GM23338 (cell line): ENCODE data around the gene SRPRA. TPM values are rescaled to one million over a fixed set of nuclear protein-coding genes. Genes with fewer than 3 reads are reported as not detected.

ENCODE experiments used
- ATAC-seq: fragments of 200-7000 bp; cut with Tn5 transposase; 3 replicates; pipeline ENCODE4 v1.9.1; 2020
- DNase-seq: peaks from one replicate; pipeline ENCODE4 v3.0.0-alpha.2; 2015; ENCODE audit warnings: low spot score
- H2AFZ ChIP-seq: fragments of 200-600 bp; sonication (generic); 2 replicates; pipeline ENCODE4 v1.8.0; 2016; ENCODE audit warnings: antibody characterized with exemption, mild to moderate bottlenecking, moderate library complexity
- H3F3A ChIP-seq: fragments of 200-600 bp; sonication (generic); replicated peaks from 2 replicates; pipeline ENCODE4 v1.8.0; 2017; ENCODE audit warnings: antibody characterized with exemption, mixed run types, low read depth
- H3K27ac ChIP-seq: fragments of 200-600 bp; sonication (generic); 2 replicates; pipeline ENCODE4 v1.6.1; 2016; ENCODE audit warnings: low read depth
- H3K27me3 ChIP-seq: fragments of 200-600 bp; sonication (generic); 2 replicates; pipeline ENCODE4 v1.8.0; 2016; ENCODE audit warnings: mild to moderate bottlenecking, mixed run types, moderate library complexity; ENCODE audit not compliant: insufficient read depth
- H3K36me3 ChIP-seq: fragments of 200-600 bp; sonication (generic); 2 replicates; pipeline ENCODE4 v1.8.0; 2016; ENCODE audit warnings: mild to moderate bottlenecking; ENCODE audit not compliant: insufficient read depth
- H3K4me1 ChIP-seq: fragments of 200-600 bp; sonication (generic); 2 replicates; pipeline ENCODE4 v1.8.0; 2016; ENCODE audit warnings: mild to moderate bottlenecking, moderate library complexity; ENCODE audit not compliant: insufficient read depth
- H3K4me2 ChIP-seq: fragments of 200-600 bp; sonication (generic); 2 replicates; pipeline ENCODE4 v1.7.1; 2017; ENCODE audit warnings: mixed run types
- H3K4me3 ChIP-seq: fragments of 200-600 bp; sonication (generic); 2 replicates; pipeline ENCODE4 v1.6.1; 2016; ENCODE audit warnings: mixed run types
- H3K79me2 ChIP-seq: fragments of 200-600 bp; sonication (generic); replicated peaks from 2 replicates; pipeline ENCODE4 v1.8.0; 2017; ENCODE audit warnings: mild to moderate bottlenecking; ENCODE audit not compliant: insufficient read depth
- H3K9me2 ChIP-seq: fragments of 200-600 bp; sonication (generic); 2 replicates; pipeline ENCODE4 v1.8.0; 2017; ENCODE audit not compliant: insufficient read depth
- H4K20me1 ChIP-seq: fragments of 200-600 bp; sonication (generic); replicated peaks from 2 replicates; pipeline ENCODE4 v1.8.0; 2017; ENCODE audit warnings: mild to moderate bottlenecking; ENCODE audit not compliant: insufficient read depth
- H3K27ac Mint-ChIP-seq: 2 replicates; pipeline ENCODE4 v1.8.0; 2020; ENCODE audit warnings: inconsistent platforms, mild to moderate bottlenecking, moderate library complexity, mixed read lengths
- H3K27me3 Mint-ChIP-seq: 3 replicates; pipeline ENCODE4 v1.8.0; 2022; ENCODE audit warnings: low read depth, mild to moderate bottlenecking, moderate library complexity, mixed read lengths, inconsistent platforms; ENCODE audit not compliant: insufficient read depth, poor library complexity
- H3K36me3 Mint-ChIP-seq: 3 replicates; pipeline ENCODE4 v1.8.0; 2021; ENCODE audit warnings: low read depth, mild to moderate bottlenecking, inconsistent platforms, moderate library complexity, mixed read lengths
- H3K4me1 Mint-ChIP-seq: 3 replicates; pipeline ENCODE4 v1.8.0; 2020; ENCODE audit warnings: mild to moderate bottlenecking, inconsistent platforms, mixed read lengths
- H3K4me3 Mint-ChIP-seq: 3 replicates; pipeline ENCODE4 v1.8.0; 2021; ENCODE audit warnings: moderate library complexity, mild to moderate bottlenecking, inconsistent platforms, mixed read lengths
- H3K9me3 Mint-ChIP-seq: 3 replicates; pipeline ENCODE4 v1.8.0; 2020; ENCODE audit warnings: moderate library complexity, mild to moderate bottlenecking, inconsistent platforms, mixed read lengths
- CREB1 ChIP-seq: fragments of 250-450 bp; sonication (Bioruptor Pico); IDR thresholded peaks from 2 replicates; pipeline ENCODE4 v1.5.0; 2020; ENCODE audit warnings: low read depth, mild to moderate bottlenecking, moderate library complexity
- EZH2 ChIP-seq: fragments of 200-600 bp; sonication (generic); IDR thresholded peaks from one replicate; pipeline ENCODE4 v1.8.0; 2017; ENCODE audit warnings: antibody characterized with exemption, mild to moderate bottlenecking, low read depth; ENCODE audit not compliant: unreplicated experiment
- EZH2phosphoT487 ChIP-seq: fragments of 200-600 bp; sonication (generic); IDR thresholded peaks from one replicate; pipeline ENCODE4 v1.8.1; 2018; ENCODE audit warnings: antibody characterized with exemption; ENCODE audit not compliant: unreplicated experiment
- JUNB ChIP-seq: IDR thresholded peaks from one replicate; pipeline ENCODE4 v1.6.1; 2016; ENCODE audit warnings: antibody characterized with exemption; ENCODE audit not compliant: unreplicated experiment
- POLR2AphosphoS5 ChIP-seq: IDR thresholded peaks from 2 replicates; pipeline ENCODE4 v1.6.1; 2016; ENCODE audit warnings: antibody characterized with exemption, low read depth
- STAT1 ChIP-seq: IDR thresholded peaks from one replicate; pipeline ENCODE4 v1.6.1; 2016; ENCODE audit warnings: antibody characterized with exemption; ENCODE audit not compliant: unreplicated experiment
- ZNF114 ChIP-seq: fragments of 250-450 bp; sonication (Bioruptor Pico); IDR thresholded peaks from 2 replicates; pipeline ENCODE4 v1.5.0; 2020; ENCODE audit warnings: mild to moderate bottlenecking, moderate library complexity
- ZNF331 ChIP-seq: fragments of 250-450 bp; sonication (Bioruptor Pico); IDR thresholded peaks from 2 replicates; pipeline ENCODE4 v1.5.0; 2020; ENCODE audit warnings: low read depth, mild to moderate bottlenecking, moderate library complexity
- polyA plus RNA-seq: library from polyadenylated mRNA; unstranded; fragments of >200 nt; fragmentation: Nextera tagmentation; extraction: Ambion mirVana; gene quantifications from 2 replicates; pipeline ENCODE4 v1.2.1, GENCODE V29; 2016
- total RNA-seq: library from RNA; depleted of rRNA; stranded (reverse); fragments of >200 nt; shearing (Covaris generic); gene quantifications from 2 replicates; pipeline ENCODE4 v1.2.3, GENCODE V29; 2014
- TF ChIP-seq, protein P1 (sequence below), 2 experiments: fragments of 200-600 bp in 1 of 2; sonication (generic) in 1 of 2; conservative IDR thresholded peaks; 2 replicates each; pipeline versions ENCODE4 v1.5.1 to v1.6.1; 2016 to 2017; ENCODE audit warnings: antibody characterized with exemption in 2 of 2, low read depth in 2 of 2, mild to moderate bottlenecking in 2 of 2, moderate library complexity in 1 of 2
- TF ChIP-seq, protein P2 (sequence below): IDR thresholded peaks from 2 replicates; pipeline ENCODE4 v1.6.1; 2016; ENCODE audit warnings: antibody characterized with exemption
- TF ChIP-seq, protein P3 (sequence below): fragments of 250-450 bp; sonication (Bioruptor Pico); IDR thresholded peaks from 2 replicates; pipeline ENCODE4 v1.5.0; 2020; ENCODE audit warnings: mild to moderate bottlenecking, moderate library complexity

SRPRA gene
- total and polyA plus RNA-seq, 2 experiments from 2014 or later = 27.1 to 53.2 TPM

DNA sequence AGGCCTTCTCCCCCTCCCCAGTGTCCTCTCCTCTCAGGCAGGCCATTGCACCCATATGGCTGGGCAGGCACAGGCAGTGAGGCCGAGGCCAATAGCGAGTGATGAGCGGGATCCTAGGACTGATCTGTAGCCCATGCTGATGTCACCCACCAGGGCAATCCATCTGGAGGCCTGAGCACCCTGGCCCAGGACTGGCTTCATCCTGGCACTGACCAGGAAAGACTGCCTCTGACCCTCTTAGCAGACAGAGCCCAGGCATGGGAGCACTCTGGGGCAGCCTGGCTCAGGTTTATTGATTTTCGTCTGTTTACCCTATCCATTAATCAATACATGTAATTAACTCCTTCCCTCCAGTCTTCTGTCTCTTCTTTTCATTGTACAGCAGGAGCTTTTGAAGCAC is 9.1 kb upstream of the SRPRA start (continued):
- no peak for TF ChIP-seq ZNF331 (CRISPR knock-in tag)
- TF ChIP-seq EZH2phosphoT487 = no peak

DNA sequence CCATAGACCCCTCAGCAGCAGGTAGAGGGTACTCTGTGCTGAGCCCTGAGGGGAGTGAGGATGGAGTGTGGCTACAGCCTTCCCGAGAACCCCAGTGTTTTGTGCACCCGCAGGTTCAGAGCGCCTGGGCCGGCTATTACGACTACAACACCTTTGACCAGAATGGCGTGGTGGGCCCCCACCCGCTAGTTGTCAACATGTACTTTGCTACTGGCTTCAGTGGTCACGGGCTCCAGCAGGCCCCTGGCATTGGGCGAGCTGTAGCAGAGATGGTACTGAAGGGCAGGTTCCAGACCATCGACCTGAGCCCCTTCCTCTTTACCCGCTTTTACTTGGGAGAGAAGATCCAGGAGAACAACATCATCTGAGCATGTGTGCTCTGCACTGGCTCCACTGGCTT is 8.6 kb upstream of the SRPRA start:
- Histone ChIP-seq H3K9me2 (no peaks in the 10 kb centered on the region), H2AFZ (no peak overlapping the region), H3K36me3 (no peaks in the 10 kb centered on the region; the same call in 1 of the 2 replicates), H3K27me3 (peaks cover 13% of the 10 kb centered on the region; the same call in 1 of the 2 replicates), H3K4me2 (no peak overlapping the region), H3F3A (peaks cover 5% of the 10 kb centered on the region; the same call in 1 of the 2 replicates), H3K4me1 (0 out of 2 replicates have a peak, but pooled peaks cover 7% of the 10 kb centered on the region), H3K79me2 (no peaks in the 10 kb centered on the region), H3K27ac (no peak overlapping the region), H3K4me3 (no peak overlapping the region), H4K20me1 (no peaks in the 10 kb centered on the region)
- no peak for ATAC-seq
- Mint-ChIP-seq H3K27me3 (peaks cover 21% of the 10 kb centered on the region), H3K9me3 (no peaks in the 10 kb centered on the region; the same call in 2 of the 3 replicates), H3K4me3 (no peak overlapping the region), H3K27ac (no peak overlapping the region), H3K36me3 (peaks cover 58% of the 10 kb centered on the region), H3K4me1 (peaks cover 11% of the 10 kb centered on the region)
- TF ChIP-seq, protein P1, sequence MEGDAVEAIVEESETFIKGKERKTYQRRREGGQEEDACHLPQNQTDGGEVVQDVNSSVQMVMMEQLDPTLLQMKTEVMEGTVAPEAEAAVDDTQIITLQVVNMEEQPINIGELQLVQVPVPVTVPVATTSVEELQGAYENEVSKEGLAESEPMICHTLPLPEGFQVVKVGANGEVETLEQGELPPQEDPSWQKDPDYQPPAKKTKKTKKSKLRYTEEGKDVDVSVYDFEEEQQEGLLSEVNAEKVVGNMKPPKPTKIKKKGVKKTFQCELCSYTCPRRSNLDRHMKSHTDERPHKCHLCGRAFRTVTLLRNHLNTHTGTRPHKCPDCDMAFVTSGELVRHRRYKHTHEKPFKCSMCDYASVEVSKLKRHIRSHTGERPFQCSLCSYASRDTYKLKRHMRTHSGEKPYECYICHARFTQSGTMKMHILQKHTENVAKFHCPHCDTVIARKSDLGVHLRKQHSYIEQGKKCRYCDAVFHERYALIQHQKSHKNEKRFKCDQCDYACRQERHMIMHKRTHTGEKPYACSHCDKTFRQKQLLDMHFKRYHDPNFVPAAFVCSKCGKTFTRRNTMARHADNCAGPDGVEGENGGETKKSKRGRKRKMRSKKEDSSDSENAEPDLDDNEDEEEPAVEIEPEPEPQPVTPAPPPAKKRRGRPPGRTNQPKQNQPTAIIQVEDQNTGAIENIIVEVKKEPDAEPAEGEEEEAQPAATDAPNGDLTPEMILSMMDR (conservative IDR thresholded peaks at IDR 0.05; ENCODE audit: low read depth in 2 of 2) = no peak
- TF ChIP-seq ZNF331 (CRISPR knock-in tag) (no peak), JUNB (no peak), EZH2 (no peak), EZH2phosphoT487 (no peak), CREB1 (CRISPR knock-in tag) (no peak), POLR2AphosphoS5 (no peak), ZNF114 (CRISPR knock-in tag) (no peak)
- DNase-seq = no peak

DNA sequence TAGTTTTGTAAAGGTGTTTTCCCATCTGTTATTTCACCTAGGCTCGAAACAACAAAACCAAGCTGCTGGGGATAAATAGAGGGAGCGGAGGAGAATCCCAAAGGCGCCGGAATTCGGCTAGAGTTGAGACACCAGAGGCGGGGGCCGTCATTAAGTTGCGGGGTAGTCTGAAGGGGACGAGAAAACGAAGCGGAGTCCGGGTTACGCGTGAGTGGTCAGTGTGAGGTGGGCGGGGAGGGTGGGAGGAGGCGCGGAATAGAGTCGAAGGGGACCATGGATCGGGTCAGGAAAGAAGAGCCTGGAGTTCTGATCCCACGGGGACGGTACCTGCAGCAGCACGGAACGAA is 361 bp downstream of the SRPRA start:
- peak overlapping the region; percentile 70 for H3K4me3 ChIP-seq
- peak overlapping the region; percentile 99 for H3K27ac Mint-ChIP-seq
- peak overlapping the region; percentile 82 for H3K4me2 ChIP-seq
- no peaks in the 10 kb centered on the region for H3K9me2 ChIP-seq
- H3K27me3 ChIP-seq = no peaks in the 10 kb centered on the region
- peaks cover 12% of the 10 kb centered on the region for H3K4me1 Mint-ChIP-seq
- peaks cover 9% of the 10 kb centered on the region; the same call in 1 of the 2 replicates for H3K4me1 ChIP-seq
- H3K36me3 ChIP-seq = peaks cover 31% of the 10 kb centered on the region
- ATAC-seq (peak; percentile 52), DNase-seq (peak; percentile 55)
- peaks cover 38% of the 10 kb centered on the region for H3K79me2 ChIP-seq
- no peaks in the 10 kb centered on the region for H3K9me3 Mint-ChIP-seq
- no peaks in the 10 kb centered on the region for H4K20me1 ChIP-seq
- no peak overlapping the region; the same call in 1 of the 2 replicates for H2AFZ ChIP-seq
- peak overlapping the region; percentile 96 for H3K4me3 Mint-ChIP-seq
- peaks cover 66% of the 10 kb centered on the region for H3K36me3 Mint-ChIP-seq
- peaks cover 27% of the 10 kb centered on the region; the same call in 1 of the 2 replicates for H3F3A ChIP-seq
- TF ChIP-seq JUNB (no peak), STAT1 (no peak), POLR2AphosphoS5 (no peak), EZH2 (no peak)
- TF ChIP-seq, protein P2, sequence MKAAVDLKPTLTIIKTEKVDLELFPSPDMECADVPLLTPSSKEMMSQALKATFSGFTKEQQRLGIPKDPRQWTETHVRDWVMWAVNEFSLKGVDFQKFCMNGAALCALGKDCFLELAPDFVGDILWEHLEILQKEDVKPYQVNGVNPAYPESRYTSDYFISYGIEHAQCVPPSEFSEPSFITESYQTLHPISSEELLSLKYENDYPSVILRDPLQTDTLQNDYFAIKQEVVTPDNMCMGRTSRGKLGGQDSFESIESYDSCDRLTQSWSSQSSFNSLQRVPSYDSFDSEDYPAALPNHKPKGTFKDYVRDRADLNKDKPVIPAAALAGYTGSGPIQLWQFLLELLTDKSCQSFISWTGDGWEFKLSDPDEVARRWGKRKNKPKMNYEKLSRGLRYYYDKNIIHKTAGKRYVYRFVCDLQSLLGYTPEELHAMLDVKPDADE = no peak
- TF ChIP-seq, protein P3, sequence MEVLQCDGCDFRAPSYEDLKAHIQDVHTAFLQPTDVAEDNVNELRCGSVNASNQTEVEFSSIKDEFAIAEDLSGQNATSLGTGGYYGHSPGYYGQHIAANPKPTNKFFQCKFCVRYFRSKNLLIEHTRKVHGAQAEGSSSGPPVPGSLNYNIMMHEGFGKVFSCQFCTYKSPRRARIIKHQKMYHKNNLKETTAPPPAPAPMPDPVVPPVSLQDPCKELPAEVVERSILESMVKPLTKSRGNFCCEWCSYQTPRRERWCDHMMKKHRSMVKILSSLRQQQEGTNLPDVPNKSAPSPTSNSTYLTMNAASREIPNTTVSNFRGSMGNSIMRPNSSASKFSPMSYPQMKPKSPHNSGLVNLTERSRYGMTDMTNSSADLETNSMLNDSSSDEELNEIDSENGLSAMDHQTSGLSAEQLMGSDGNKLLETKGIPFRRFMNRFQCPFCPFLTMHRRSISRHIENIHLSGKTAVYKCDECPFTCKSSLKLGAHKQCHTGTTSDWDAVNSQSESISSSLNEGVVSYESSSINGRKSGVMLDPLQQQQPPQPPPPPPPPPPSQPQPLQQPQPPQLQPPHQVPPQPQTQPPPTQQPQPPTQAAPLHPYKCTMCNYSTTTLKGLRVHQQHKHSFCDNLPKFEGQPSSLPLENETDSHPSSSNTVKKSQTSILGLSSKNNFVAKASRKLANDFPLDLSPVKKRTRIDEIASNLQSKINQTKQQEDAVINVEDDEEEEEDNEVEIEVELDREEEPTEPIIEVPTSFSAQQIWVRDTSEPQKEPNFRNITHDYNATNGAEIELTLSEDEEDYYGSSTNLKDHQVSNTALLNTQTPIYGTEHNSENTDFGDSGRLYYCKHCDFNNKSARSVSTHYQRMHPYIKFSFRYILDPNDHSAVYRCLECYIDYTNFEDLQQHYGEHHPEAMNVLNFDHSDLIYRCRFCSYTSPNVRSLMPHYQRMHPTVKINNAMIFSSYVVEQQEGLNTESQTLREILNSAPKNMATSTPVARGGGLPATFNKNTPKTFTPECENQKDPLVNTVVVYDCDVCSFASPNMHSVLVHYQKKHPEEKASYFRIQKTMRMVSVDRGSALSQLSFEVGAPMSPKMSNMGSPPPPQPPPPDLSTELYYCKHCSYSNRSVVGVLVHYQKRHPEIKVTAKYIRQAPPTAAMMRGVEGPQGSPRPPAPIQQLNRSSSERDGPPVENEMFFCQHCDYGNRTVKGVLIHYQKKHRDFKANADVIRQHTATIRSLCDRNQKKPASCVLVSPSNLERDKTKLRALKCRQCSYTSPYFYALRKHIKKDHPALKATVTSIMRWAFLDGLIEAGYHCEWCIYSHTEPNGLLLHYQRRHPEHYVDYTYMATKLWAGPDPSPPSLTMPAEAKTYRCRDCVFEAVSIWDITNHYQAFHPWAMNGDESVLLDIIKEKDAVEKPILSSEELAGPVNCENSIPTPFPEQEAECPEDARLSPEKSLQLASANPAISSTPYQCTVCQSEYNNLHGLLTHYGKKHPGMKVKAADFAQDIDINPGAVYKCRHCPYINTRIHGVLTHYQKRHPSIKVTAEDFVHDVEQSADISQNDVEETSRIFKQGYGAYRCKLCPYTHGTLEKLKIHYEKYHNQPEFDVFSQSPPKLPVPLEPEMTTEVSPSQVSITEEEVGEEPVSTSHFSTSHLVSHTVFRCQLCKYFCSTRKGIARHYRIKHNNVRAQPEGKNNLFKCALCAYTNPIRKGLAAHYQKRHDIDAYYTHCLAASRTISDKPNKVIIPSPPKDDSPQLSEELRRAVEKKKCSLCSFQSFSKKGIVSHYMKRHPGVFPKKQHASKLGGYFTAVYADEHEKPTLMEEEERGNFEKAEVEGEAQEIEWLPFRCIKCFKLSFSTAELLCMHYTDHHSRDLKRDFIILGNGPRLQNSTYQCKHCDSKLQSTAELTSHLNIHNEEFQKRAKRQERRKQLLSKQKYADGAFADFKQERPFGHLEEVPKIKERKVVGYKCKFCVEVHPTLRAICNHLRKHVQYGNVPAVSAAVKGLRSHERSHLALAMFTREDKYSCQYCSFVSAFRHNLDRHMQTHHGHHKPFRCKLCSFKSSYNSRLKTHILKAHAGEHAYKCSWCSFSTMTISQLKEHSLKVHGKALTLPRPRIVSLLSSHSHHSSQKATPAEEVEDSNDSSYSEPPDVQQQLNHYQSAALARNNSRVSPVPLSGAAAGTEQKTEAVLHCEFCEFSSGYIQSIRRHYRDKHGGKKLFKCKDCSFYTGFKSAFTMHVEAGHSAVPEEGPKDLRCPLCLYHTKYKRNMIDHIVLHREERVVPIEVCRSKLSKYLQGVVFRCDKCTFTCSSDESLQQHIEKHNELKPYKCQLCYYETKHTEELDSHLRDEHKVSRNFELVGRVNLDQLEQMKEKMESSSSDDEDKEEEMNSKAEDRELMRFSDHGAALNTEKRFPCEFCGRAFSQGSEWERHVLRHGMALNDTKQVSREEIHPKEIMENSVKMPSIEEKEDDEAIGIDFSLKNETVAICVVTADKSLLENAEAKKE = no peak
- H3K27me3 Mint-ChIP-seq = peaks cover 13% of the 10 kb centered on the region
- H3K27ac ChIP-seq = peak overlapping the region; percentile 95
